GM12878 (cell line): ENCODE data around the gene DHX40.

Source experiments
- CHD2 ChIP-seq: IDR thresholded peaks from 2 replicates; pipeline ENCODE4 v1.6.1; 2011; ENCODE audit warnings: low read depth, low read length, improper control_type of control experiment, borderline replicate concordance
- CTCF ChIP-seq, 3 experiments: IDR thresholded peaks in 2 of 3; conservative IDR thresholded peaks in 1 of 3; 2 replicates each; pipeline ENCODE4 v1.5.1; 2011; ENCODE audit warnings: low read depth in 3 of 3, low read length in 3 of 3, mild to moderate bottlenecking in 3 of 3, control low read depth in 2 of 3, moderate library complexity in 2 of 3, inconsistent platforms in 1 of 3, mixed read lengths in 1 of 3; ENCODE audit not compliant: control insufficient read depth in 2 of 3, insufficient read depth in 1 of 3; ENCODE audit errors: extremely low read depth in 1 of 3
- ETV6 ChIP-seq, 2 experiments: fragments of 450-650 bp in 1 of 2; IDR thresholded peaks in 1 of 2; conservative IDR thresholded peaks in 1 of 2; 2 replicates each; pipeline ENCODE4 v1.6.1; 2014; ENCODE audit warnings: antibody characterized with exemption in 1 of 2, borderline replicate concordance in 1 of 2, low read depth in 1 of 2, mild to moderate bottlenecking in 1 of 2, moderate library complexity in 1 of 2
- EZH2 ChIP-seq: IDR thresholded peaks from 2 replicates; pipeline ENCODE4 v1.6.1; 2012; ENCODE audit warnings: low read depth, mild to moderate bottlenecking, control low read depth, inconsistent platforms, low read length, borderline replicate concordance; ENCODE audit not compliant: control insufficient read depth
- HCFC1 ChIP-seq: fragments of 150-350 bp; IDR thresholded peaks from 2 replicates; pipeline ENCODE4 v1.6.1; 2014; ENCODE audit warnings: low read length
- IRF3 ChIP-seq: fragments of 450-650 bp; IDR thresholded peaks from 2 replicates; pipeline ENCODE4 v1.6.1; 2014; ENCODE audit warnings: mild to moderate bottlenecking
- RAD21 ChIP-seq: IDR thresholded peaks from 2 replicates; pipeline ENCODE4 v1.6.1; 2011; ENCODE audit warnings: mild to moderate bottlenecking, low read depth, low read length, moderate library complexity; ENCODE audit not compliant: insufficient read depth
- SMC3 ChIP-seq: IDR thresholded peaks from 2 replicates; pipeline ENCODE4 v1.6.1; 2011; ENCODE audit warnings: low read length, improper control_type of control experiment, borderline replicate concordance
- SUZ12 ChIP-seq: fragments of 200-600 bp; sonication (generic); IDR thresholded peaks from one replicate; pipeline ENCODE4 v1.6.1; 2018; ENCODE audit warnings: antibody characterized with exemption, mild to moderate bottlenecking; ENCODE audit not compliant: unreplicated experiment
- ZNF24 ChIP-seq: fragments of 450-650 bp; IDR thresholded peaks from 2 replicates; pipeline ENCODE4 v1.6.1; 2017; ENCODE audit warnings: antibody characterized with exemption, mild to moderate bottlenecking

GRCh38 chr17:59611503-59611902 lies 46.1 kb downstream of the DHX40 start:
- TF ChIP-seq HCFC1 (no peak), CTCF (IDR thresholded peaks at IDR 0.05 in 2 of 3, conservative IDR thresholded peaks at IDR 0.05 in 1 of 3; ENCODE audit: control insufficient read depth in 2 of 3, extremely low read depth in 1 of 3, insufficient read depth in 1 of 3, low read depth in 3 of 3, low read length in 3 of 3) (no peak), ETV6 (conservative IDR thresholded peaks at IDR 0.05 in 1 of 2, IDR thresholded peaks at IDR 0.05 in 1 of 2; ENCODE audit: borderline replicate concordance in 1 of 2, low read depth in 1 of 2) (no peak), EZH2 (no peak), IRF3 (no peak), SMC3 (no peak), RAD21 (no peak), SUZ12 (no peak), CHD2 (no peak), ZNF24 (no peak)
